GM23338 (cell line): ENCODE data around the gene ABI2. TPM values are rescaled to one million over a fixed set of nuclear protein-coding genes. Genes with fewer than 3 reads are reported as not detected.

Experiments used
- ATAC-seq: fragments of 200-7000 bp; cut with Tn5 transposase; 3 replicates; pipeline ENCODE4 v1.9.1; 2020
- DNase-seq: peaks from one replicate; pipeline ENCODE4 v3.0.0-alpha.2; 2015; ENCODE audit warnings: low spot score
- H2AFZ ChIP-seq: fragments of 200-600 bp; sonication (generic); 2 replicates; pipeline ENCODE4 v1.8.0; 2016; ENCODE audit warnings: antibody characterized with exemption, mild to moderate bottlenecking, moderate library complexity
- H3F3A ChIP-seq: fragments of 200-600 bp; sonication (generic); replicated peaks from 2 replicates; pipeline ENCODE4 v1.8.0; 2017; ENCODE audit warnings: antibody characterized with exemption, mixed run types, low read depth
- H3K27ac ChIP-seq: fragments of 200-600 bp; sonication (generic); 2 replicates; pipeline ENCODE4 v1.6.1; 2016; ENCODE audit warnings: low read depth
- H3K27me3 ChIP-seq: fragments of 200-600 bp; sonication (generic); 2 replicates; pipeline ENCODE4 v1.8.0; 2016; ENCODE audit warnings: mild to moderate bottlenecking, mixed run types, moderate library complexity; ENCODE audit not compliant: insufficient read depth
- H3K36me3 ChIP-seq: fragments of 200-600 bp; sonication (generic); 2 replicates; pipeline ENCODE4 v1.8.0; 2016; ENCODE audit warnings: mild to moderate bottlenecking; ENCODE audit not compliant: insufficient read depth
- H3K4me1 ChIP-seq: fragments of 200-600 bp; sonication (generic); 2 replicates; pipeline ENCODE4 v1.8.0; 2016; ENCODE audit warnings: mild to moderate bottlenecking, moderate library complexity; ENCODE audit not compliant: insufficient read depth
- H3K4me2 ChIP-seq: fragments of 200-600 bp; sonication (generic); 2 replicates; pipeline ENCODE4 v1.7.1; 2017; ENCODE audit warnings: mixed run types
- H3K4me3 ChIP-seq: fragments of 200-600 bp; sonication (generic); 2 replicates; pipeline ENCODE4 v1.6.1; 2016; ENCODE audit warnings: mixed run types
- H3K79me2 ChIP-seq: fragments of 200-600 bp; sonication (generic); replicated peaks from 2 replicates; pipeline ENCODE4 v1.8.0; 2017; ENCODE audit warnings: mild to moderate bottlenecking; ENCODE audit not compliant: insufficient read depth
- H3K9me2 ChIP-seq: fragments of 200-600 bp; sonication (generic); 2 replicates; pipeline ENCODE4 v1.8.0; 2017; ENCODE audit not compliant: insufficient read depth
- H4K20me1 ChIP-seq: fragments of 200-600 bp; sonication (generic); replicated peaks from 2 replicates; pipeline ENCODE4 v1.8.0; 2017; ENCODE audit warnings: mild to moderate bottlenecking; ENCODE audit not compliant: insufficient read depth
- H3K27ac Mint-ChIP-seq: 2 replicates; pipeline ENCODE4 v1.8.0; 2020; ENCODE audit warnings: inconsistent platforms, mild to moderate bottlenecking, moderate library complexity, mixed read lengths
- H3K27me3 Mint-ChIP-seq: 3 replicates; pipeline ENCODE4 v1.8.0; 2022; ENCODE audit warnings: low read depth, mild to moderate bottlenecking, moderate library complexity, mixed read lengths, inconsistent platforms; ENCODE audit not compliant: insufficient read depth, poor library complexity
- H3K36me3 Mint-ChIP-seq: 3 replicates; pipeline ENCODE4 v1.8.0; 2021; ENCODE audit warnings: low read depth, mild to moderate bottlenecking, inconsistent platforms, moderate library complexity, mixed read lengths
- H3K4me1 Mint-ChIP-seq: 3 replicates; pipeline ENCODE4 v1.8.0; 2020; ENCODE audit warnings: mild to moderate bottlenecking, inconsistent platforms, mixed read lengths
- H3K4me3 Mint-ChIP-seq: 3 replicates; pipeline ENCODE4 v1.8.0; 2021; ENCODE audit warnings: moderate library complexity, mild to moderate bottlenecking, inconsistent platforms, mixed read lengths
- H3K9me3 Mint-ChIP-seq: 3 replicates; pipeline ENCODE4 v1.8.0; 2020; ENCODE audit warnings: moderate library complexity, mild to moderate bottlenecking, inconsistent platforms, mixed read lengths
- CREB1 ChIP-seq: fragments of 250-450 bp; sonication (Bioruptor Pico); IDR thresholded peaks from 2 replicates; pipeline ENCODE4 v1.5.0; 2020; ENCODE audit warnings: low read depth, mild to moderate bottlenecking, moderate library complexity
- ETS1 ChIP-seq: IDR thresholded peaks from 2 replicates; pipeline ENCODE4 v1.6.1; 2016; ENCODE audit warnings: antibody characterized with exemption
- EZH2 ChIP-seq: fragments of 200-600 bp; sonication (generic); IDR thresholded peaks from one replicate; pipeline ENCODE4 v1.8.0; 2017; ENCODE audit warnings: antibody characterized with exemption, mild to moderate bottlenecking, low read depth; ENCODE audit not compliant: unreplicated experiment
- JUNB ChIP-seq: IDR thresholded peaks from one replicate; pipeline ENCODE4 v1.6.1; 2016; ENCODE audit warnings: antibody characterized with exemption; ENCODE audit not compliant: unreplicated experiment
- REST ChIP-seq: IDR thresholded peaks from one replicate; pipeline ENCODE4 v1.6.1; 2018; ENCODE audit warnings: antibody characterized with exemption; ENCODE audit not compliant: unreplicated experiment
- STAT1 ChIP-seq: IDR thresholded peaks from one replicate; pipeline ENCODE4 v1.6.1; 2016; ENCODE audit warnings: antibody characterized with exemption; ENCODE audit not compliant: unreplicated experiment
- ZNF114 ChIP-seq: fragments of 250-450 bp; sonication (Bioruptor Pico); IDR thresholded peaks from 2 replicates; pipeline ENCODE4 v1.5.0; 2020; ENCODE audit warnings: mild to moderate bottlenecking, moderate library complexity
- ZNF462 ChIP-seq: fragments of 250-450 bp; sonication (Bioruptor Pico); IDR thresholded peaks from 2 replicates; pipeline ENCODE4 v1.5.0; 2020; ENCODE audit warnings: mild to moderate bottlenecking, moderate library complexity
- polyA plus RNA-seq: library from polyadenylated mRNA; unstranded; fragments of >200 nt; fragmentation: Nextera tagmentation; extraction: Ambion mirVana; gene quantifications from 2 replicates; pipeline ENCODE4 v1.2.1, GENCODE V29; 2016
- total RNA-seq: library from RNA; depleted of rRNA; stranded (reverse); fragments of >200 nt; shearing (Covaris generic); gene quantifications from 2 replicates; pipeline ENCODE4 v1.2.3, GENCODE V29; 2014

Gene ABI2
- total and polyA plus RNA-seq, 2 experiments from 2014 or later: 46.5 to 114 TPM

- ATAC-seq (no peak), DNase-seq (no peak)
- no peak overlapping the region for H3K4me3 ChIP-seq
- H3K4me2 ChIP-seq: no peak overlapping the region
- no peaks in the 10 kb centered on the region for H3K36me3 Mint-ChIP-seq
- H3K4me3 Mint-ChIP-seq: no peak overlapping the region
- H3K79me2 ChIP-seq: no peaks in the 10 kb centered on the region
- H3K9me2 ChIP-seq: no peaks in the 10 kb centered on the region
- no peak overlapping the region for H3K27ac Mint-ChIP-seq
- no peaks in the 10 kb centered on the region for H3K4me1 ChIP-seq
- no peaks in the 10 kb centered on the region for H3K9me3 Mint-ChIP-seq
- H4K20me1 ChIP-seq: no peaks in the 10 kb centered on the region
- H3K27me3 ChIP-seq: no peaks in the 10 kb centered on the region
- H3K4me1 Mint-ChIP-seq: no peaks in the 10 kb centered on the region
- no peaks in the 10 kb centered on the region for H3F3A ChIP-seq
- H3K27ac ChIP-seq: no peak overlapping the region
- no peak overlapping the region for H2AFZ ChIP-seq
- H3K27me3 Mint-ChIP-seq: no peaks in the 10 kb centered on the region
- H3K36me3 ChIP-seq: no peaks in the 10 kb centered on the region
- no peak for TF ChIP-seq STAT1
- TF ChIP-seq JUNB: no peak
- no peak for TF ChIP-seq REST
Measured at GRCh38 chr2:203469546-203469945, 141.4 kb downstream of the ABI2 start.

- Histone ChIP-seq H3K27me3 (no peaks in the 10 kb centered on the region), H3K4me3 (no peak overlapping the region), H2AFZ (no peak overlapping the region), H3K36me3 (no peaks in the 10 kb centered on the region), H4K20me1 (no peaks in the 10 kb centered on the region), H3K4me1 (no peaks in the 10 kb centered on the region), H3K27ac (no peak overlapping the region), H3F3A (no peaks in the 10 kb centered on the region), H3K79me2 (no peaks in the 10 kb centered on the region), H3K9me2 (no peaks in the 10 kb centered on the region), H3K4me2 (no peak overlapping the region)
- H3K4me1 Mint-ChIP-seq: no peaks in the 10 kb centered on the region
- H3K36me3 Mint-ChIP-seq: no peaks in the 10 kb centered on the region
- ATAC-seq (peak; percentile 61), DNase-seq (peak; percentile 18)
- H3K27ac Mint-ChIP-seq: no peak overlapping the region
- H3K4me3 Mint-ChIP-seq: no peak overlapping the region
- no peaks in the 10 kb centered on the region for H3K27me3 Mint-ChIP-seq
- H3K9me3 Mint-ChIP-seq: no peaks in the 10 kb centered on the region
- TF ChIP-seq ETS1 (no peak), EZH2 (no peak), ZNF462 (CRISPR knock-in tag) (no peak), STAT1 (no peak), ZNF114 (CRISPR knock-in tag) (no peak), CREB1 (CRISPR knock-in tag) (no peak)
Measured at GRCh38 chr2:203470371-203470770, 142.2 kb downstream of the ABI2 start.
